SK-N-SH (cell line): Measurements from ENCODE around the gene PARD3. TPM values are rescaled to one million over a fixed set of nuclear protein-coding genes. Genes with fewer than 3 reads are reported as not detected.

Source experiments
- CTCF ChIA-PET: fragments of 300-600, 350-600 bp; formaldehyde crosslinking; extraction: SDS; loops from one replicate; lab custom pipeline; 2021; lab: Yijun Ruan, JAX
- POLR2A ChIA-PET: fragments of 350-600 bp; sonication (Branson Sonifier 250); formaldehyde crosslinking; extraction: SDS; loops from one replicate; lab custom pipeline; 2020; ENCODE audit warnings: antibody characterized with exemption, inconsistent platforms; lab: Yijun Ruan, JAX
- DNase-seq: peaks from one replicate; pipeline ENCODE4 v3.0.0; 2012
- H2AFZ ChIP-seq: fragments of 200-600 bp; sonication (generic); 2 replicates; pipeline ENCODE4 v1.8.1; 2016; ENCODE audit warnings: antibody characterized with exemption, mild to moderate bottlenecking, low read depth
- H3F3A ChIP-seq: fragments of 200-600 bp; sonication (generic); replicated peaks from 2 replicates; pipeline ENCODE3; 2016; ENCODE audit warnings: antibody characterized with exemption, mild to moderate bottlenecking; ENCODE audit not compliant: insufficient read depth
- H3K27ac ChIP-seq, 2 experiments: fragments of 200-500 bp in 1 of 2; fragments of 200-600 bp in 1 of 2; sonication (Bioruptor generic) in 1 of 2; sonication (generic), shearing (Covaris generic) in 1 of 2; 2 replicates each; pipeline versions ENCODE4 v1.5.1 to v1.6.1; 2014 to 2016; ENCODE audit warnings: low read depth in 2 of 2, inconsistent platforms in 1 of 2, low read length in 1 of 2, mild to moderate bottlenecking in 1 of 2, mixed read lengths in 1 of 2
- H3K27me3 ChIP-seq: fragments of 200-600 bp; sonication (generic), shearing (Covaris generic); 2 replicates; pipeline ENCODE4 v1.6.1; 2016; ENCODE audit warnings: mixed run types; ENCODE audit not compliant: insufficient read depth
- H3K36me3 ChIP-seq, 2 experiments: fragments of 200-500 bp in 1 of 2; fragments of 200-600 bp in 1 of 2; sonication (Bioruptor generic) in 1 of 2; sonication (generic) in 1 of 2; replicated peaks in 1 of 2; 2 replicates each; pipeline versions ENCODE3 to v1.5.1; 2014 to 2016; ENCODE audit warnings: low read length in 1 of 2, mild to moderate bottlenecking in 1 of 2; ENCODE audit not compliant: insufficient read depth in 2 of 2, control insufficient read depth in 1 of 2
- H3K4me1 ChIP-seq, 2 experiments: fragments of 200-500 bp in 1 of 2; fragments of 200-600 bp in 1 of 2; sonication (Bioruptor generic) in 1 of 2; sonication (generic), shearing (Covaris generic) in 1 of 2; 2 replicates each; pipeline versions ENCODE4 v1.5.1 to v1.6.1; 2014 to 2016; ENCODE audit warnings: low read depth in 1 of 2, low read length in 1 of 2, mixed run types in 1 of 2; ENCODE audit not compliant: insufficient read depth in 2 of 2, control insufficient read depth in 1 of 2
- H3K4me2 ChIP-seq: fragments of 200-600 bp; sonication (generic), shearing (Covaris generic); 2 replicates; pipeline ENCODE4 v1.6.1; 2017; ENCODE audit warnings: mixed run types
- H3K4me3 ChIP-seq, 2 experiments: fragments of 200-500 bp in 1 of 2; fragments of 200-600 bp in 1 of 2; sonication (Bioruptor generic) in 1 of 2; sonication (generic), shearing (Covaris generic) in 1 of 2; 2 replicates each; pipeline versions ENCODE4 v1.5.1 to v1.8.1; 2014 to 2016; ENCODE audit warnings: low read depth in 2 of 2, inconsistent platforms in 1 of 2, low read length in 1 of 2, mild to moderate bottlenecking in 1 of 2, mixed read lengths in 1 of 2, moderate library complexity in 1 of 2
- H3K79me2 ChIP-seq: fragments of 200-600 bp; sonication (generic); 2 replicates; pipeline ENCODE4 v1.8.1; 2017; ENCODE audit warnings: mild to moderate bottlenecking; ENCODE audit not compliant: insufficient read depth
- H3K9ac ChIP-seq: fragments of 200-600 bp; sonication (generic); 2 replicates; pipeline ENCODE4 v1.6.1; 2017; ENCODE audit warnings: mixed run types
- H3K9me2 ChIP-seq: fragments of 200-600 bp; sonication (generic); 2 replicates; pipeline ENCODE4 v1.6.1; 2017; ENCODE audit warnings: mixed run types
- H3K9me3 ChIP-seq: fragments of 200-600 bp; sonication (generic); 2 replicates; pipeline ENCODE4 v1.6.1; 2017; ENCODE audit warnings: mixed run types, mild to moderate bottlenecking, moderate library complexity
- H4K20me1 ChIP-seq: fragments of 200-600 bp; sonication (generic); 2 replicates; pipeline ENCODE4 v1.6.1; 2017; ENCODE audit warnings: mild to moderate bottlenecking, mixed run types; ENCODE audit not compliant: insufficient read depth
- CHD2 ChIP-seq: fragments of 150-350 bp; IDR thresholded peaks from 2 replicates; pipeline ENCODE4 v1.6.1; 2018; ENCODE audit warnings: low read length; ENCODE audit not compliant: partially characterized antibody
- CTCF ChIP-seq: fragments of 200-600 bp; sonication (generic); IDR thresholded peaks from 2 replicates; pipeline ENCODE4 v1.6.1; 2017; ENCODE audit warnings: antibody characterized with exemption, mild to moderate bottlenecking, moderate library complexity
- FOXM1 ChIP-seq: IDR thresholded peaks from 2 replicates; pipeline ENCODE4 v1.4.0; 2012; ENCODE audit warnings: low read depth, mild to moderate bottlenecking
- MEF2A ChIP-seq: IDR thresholded peaks from 2 replicates; pipeline ENCODE4 v1.4.0; 2012; ENCODE audit warnings: low read depth, borderline replicate concordance
- RCOR1 ChIP-seq: fragments of 150-350 bp; IDR thresholded peaks from 2 replicates; pipeline ENCODE4 v1.6.1; 2017; ENCODE audit warnings: antibody characterized with exemption, low read length
- RFX5 ChIP-seq: IDR thresholded peaks from 2 replicates; pipeline ENCODE4 v1.6.1; 2012; ENCODE audit warnings: mild to moderate bottlenecking, improper control_type of control experiment, low read length
- RXRA ChIP-seq: IDR thresholded peaks from 2 replicates; pipeline ENCODE4 v1.4.0; 2012; ENCODE audit warnings: low read depth, mild to moderate bottlenecking, borderline replicate concordance
- SMC3 ChIP-seq: IDR thresholded peaks from 2 replicates; pipeline ENCODE4 v1.6.1; 2012; ENCODE audit warnings: low read depth, low read length, improper control_type of control experiment
- TCF12 ChIP-seq: IDR thresholded peaks from 2 replicates; pipeline ENCODE4 v1.4.0; 2012
- TEAD4 ChIP-seq: IDR thresholded peaks from 2 replicates; pipeline ENCODE4 v1.4.0; 2012; ENCODE audit warnings: mild to moderate bottlenecking, borderline replicate concordance; ENCODE audit not compliant: insufficient read depth
- WGBS: methylation state at CpG from one replicate; pipeline ENCODE4 v1.1.6; 2017; ENCODE audit warnings: low lambda C conversion rate; 5-methylcytosine and 5-hydroxymethylcytosine counted together
- polyA plus RNA-seq, 3 experiments: library from polyadenylated mRNA; depleted of rRNA; stranded (reverse); fragments of >200 nt; gene quantifications; 2 replicates each; pipeline ENCODE4 v1.2.3, GENCODE V29; 2012
- TF ChIP-seq, protein P1 (sequence below): fragments of 150-350 bp; IDR thresholded peaks from 2 replicates; pipeline ENCODE4 v1.6.1; 2017; ENCODE audit warnings: antibody characterized with exemption, low read length, low read depth, borderline replicate concordance
- TF ChIP-seq, protein P2 (sequence below): IDR thresholded peaks from 2 replicates; pipeline ENCODE4 v1.4.0; 2012; ENCODE audit warnings: low read depth
- TF ChIP-seq, protein P3 (sequence below): IDR thresholded peaks from 2 replicates; pipeline ENCODE4; 2012

The PARD3 gene
- polyA plus RNA-seq, 1 of the 3 experiments (the other 2 are of a cell fraction) = 29.4 TPM

- ChIA-PET CTCF (interaction anchor here (0.6 kb wide), 1 partner anchor 554 kb away, joined by 3 read pairs; no protein-coding TSS in a partner anchor), POLR2A (interaction anchor here (0.7 kb wide), 1 partner anchor 879 kb away, joined by 3 read pairs; no protein-coding TSS in a partner anchor)
- H4K20me1 ChIP-seq = no peaks in the 10 kb centered on the region
- H3K9ac ChIP-seq = no peak overlapping the region
- H3K4me2 ChIP-seq = no peak overlapping the region
- no peaks in the 10 kb centered on the region for H3K9me3 ChIP-seq
- H3K4me1 ChIP-seq = no peaks in the 10 kb centered on the region
- H2AFZ ChIP-seq = no peak overlapping the region
- WGBS = 91% methylated on average over 5 of the region's 6 CpGs
- H3K27me3 ChIP-seq = no peaks in the 10 kb centered on the region
- H3K79me2 ChIP-seq = no peaks in the 10 kb centered on the region
- H3K27ac ChIP-seq = no peak overlapping the region
- H3K9me2 ChIP-seq = no peaks in the 10 kb centered on the region
- no peak for DNase-seq
- no peaks in the 10 kb centered on the region for H3K36me3 ChIP-seq
- TF ChIP-seq CHD2 (no peak), SMC3 (no peak)
- TF ChIP-seq, protein P1, sequence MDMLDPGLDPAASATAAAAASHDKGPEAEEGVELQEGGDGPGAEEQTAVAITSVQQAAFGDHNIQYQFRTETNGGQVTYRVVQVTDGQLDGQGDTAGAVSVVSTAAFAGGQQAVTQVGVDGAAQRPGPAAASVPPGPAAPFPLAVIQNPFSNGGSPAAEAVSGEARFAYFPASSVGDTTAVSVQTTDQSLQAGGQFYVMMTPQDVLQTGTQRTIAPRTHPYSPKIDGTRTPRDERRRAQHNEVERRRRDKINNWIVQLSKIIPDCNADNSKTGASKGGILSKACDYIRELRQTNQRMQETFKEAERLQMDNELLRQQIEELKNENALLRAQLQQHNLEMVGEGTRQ = no peak
- no peaks in the 10 kb centered on the region for H3F3A ChIP-seq
- no peak overlapping the region for H3K4me3 ChIP-seq
These were observed 723.4 kb downstream of the PARD3 start for GRCh38 chr10:34091635-34092195.

GRCh38 chr10:34089253-34089652 lies 725.8 kb downstream of the PARD3 start:
- H3K9me3 ChIP-seq = no peaks in the 10 kb centered on the region
- H3K36me3 ChIP-seq = no peaks in the 10 kb centered on the region
- CTCF ChIA-PET = no interaction called here
- H3K79me2 ChIP-seq = no peaks in the 10 kb centered on the region
- DNase-seq = no peak
- H3F3A ChIP-seq = no peaks in the 10 kb centered on the region
- TF ChIP-seq SMC3 = no peak
- TF ChIP-seq RCOR1 = no peak
- TF ChIP-seq CTCF = no peak
- TF ChIP-seq RFX5 = no peak
- TF ChIP-seq MEF2A = no peak
- TF ChIP-seq, protein P2, sequence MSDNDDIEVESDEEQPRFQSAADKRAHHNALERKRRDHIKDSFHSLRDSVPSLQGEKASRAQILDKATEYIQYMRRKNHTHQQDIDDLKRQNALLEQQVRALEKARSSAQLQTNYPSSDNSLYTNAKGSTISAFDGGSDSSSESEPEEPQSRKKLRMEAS = no peak
- no peak for TF ChIP-seq TEAD4
- no peak for TF ChIP-seq RXRA
- no peak for TF ChIP-seq TCF12
- no peak for TF ChIP-seq FOXM1
- TF ChIP-seq, protein P3, sequence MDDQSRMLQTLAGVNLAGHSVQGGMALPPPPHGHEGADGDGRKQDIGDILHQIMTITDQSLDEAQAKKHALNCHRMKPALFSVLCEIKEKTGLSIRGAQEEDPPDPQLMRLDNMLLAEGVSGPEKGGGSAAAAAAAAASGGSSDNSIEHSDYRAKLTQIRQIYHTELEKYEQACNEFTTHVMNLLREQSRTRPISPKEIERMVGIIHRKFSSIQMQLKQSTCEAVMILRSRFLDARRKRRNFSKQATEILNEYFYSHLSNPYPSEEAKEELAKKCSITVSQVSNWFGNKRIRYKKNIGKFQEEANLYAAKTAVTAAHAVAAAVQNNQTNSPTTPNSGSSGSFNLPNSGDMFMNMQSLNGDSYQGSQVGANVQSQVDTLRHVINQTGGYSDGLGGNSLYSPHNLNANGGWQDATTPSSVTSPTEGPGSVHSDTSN = no peak
- TF ChIP-seq, all 33 proteins: peak for 0
- no peak overlapping the region for H3K9ac ChIP-seq
- H2AFZ ChIP-seq = no peak overlapping the region
- H4K20me1 ChIP-seq = no peaks in the 10 kb centered on the region
- no peaks in the 10 kb centered on the region for H3K4me1 ChIP-seq
- no peaks in the 10 kb centered on the region for H3K27me3 ChIP-seq
- no peak overlapping the region for H3K4me3 ChIP-seq
- 77% methylated on average over 6 of the region's 6 CpGs for WGBS
- H3K27ac ChIP-seq = no peak overlapping the region
- POLR2A ChIA-PET = no interaction called here
- no peaks in the 10 kb centered on the region for H3K9me2 ChIP-seq
- no peak overlapping the region for H3K4me2 ChIP-seq
